ENCODE results near the gene ACP5. TPM values are rescaled to one million over a fixed set of nuclear protein-coding genes. Genes with fewer than 3 reads are reported as not detected.
A peak's percentile ranks its signal among the peaks of the same experiment; 100 is the strongest.

The ACP5 gene
- total RNA-seq, 1 experiment from 2014 or later = 2.3 TPM

DNA sequence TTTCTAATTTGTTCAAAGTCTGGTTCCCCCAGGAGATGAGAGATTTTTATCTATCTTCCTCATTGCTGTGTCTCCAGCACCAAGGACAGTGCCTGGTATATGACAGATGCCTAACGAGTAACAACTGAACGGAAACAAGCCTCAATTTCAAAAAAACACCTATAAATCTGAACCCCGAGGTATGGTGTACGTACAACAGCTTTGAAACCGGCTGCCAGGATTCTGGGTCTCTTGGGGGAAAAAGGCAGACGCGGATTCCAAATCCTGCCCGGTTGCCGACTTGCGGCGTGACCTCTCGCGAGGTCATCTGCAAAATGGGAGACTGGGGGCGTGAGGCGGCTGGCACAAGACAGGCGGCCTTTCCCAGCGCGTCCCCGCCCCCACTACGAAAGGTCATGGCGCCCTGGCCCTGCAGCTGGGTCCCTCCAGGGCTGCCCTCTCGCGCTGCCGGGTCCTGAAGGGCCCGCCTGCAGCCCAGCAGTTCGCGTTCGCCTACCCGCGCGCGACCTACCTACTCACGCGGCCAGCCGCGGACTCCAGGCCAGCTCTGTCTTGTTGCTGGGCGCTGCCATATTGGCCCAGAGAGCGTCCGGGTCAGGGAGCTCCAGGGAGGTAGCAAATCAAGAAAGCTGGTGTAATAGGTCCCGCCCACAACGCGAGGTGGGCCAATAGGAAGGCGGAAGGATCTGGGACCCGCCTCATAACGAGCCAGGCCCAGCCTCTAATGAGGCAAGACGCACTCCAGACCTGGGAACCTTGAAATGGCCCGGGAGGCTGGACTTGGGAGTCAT, 48.7 kb downstream of the ACP5 start, which contains the start of gene ECSIT:
ECSIT (minus strand) TSS at position 584 of the 791 bp plus-strand sequence. CDS start 9,964 bp downstream, outside the sequence.
- Mint-ChIP-seq H3K27ac (peak within 1 kb of the TSS; percentile 33 to 88 (median 81); a peak in 6 of 7 replicates), H3K4me1 (peaks cover 7 to 13% of the 10 kb centered on the region in 2 experiments), H3K27me3 (ENCODE audit: low read depth) (peaks cover 8% of the 10 kb centered on the region), H3K9me3 (no peaks in the 10 kb centered on the region), H3K36me3 (ENCODE audit: insufficient read depth in 1 of 3, low read depth in 3 of 3) (peaks cover 0 to 4% (median 0%) of the 10 kb centered on the region in 3 experiments; a peak in 1 of 7 replicates), H3K4me3 (peak within 1 kb of the TSS; percentile 83 to 91)
- TF ChIP-seq, protein P1, sequence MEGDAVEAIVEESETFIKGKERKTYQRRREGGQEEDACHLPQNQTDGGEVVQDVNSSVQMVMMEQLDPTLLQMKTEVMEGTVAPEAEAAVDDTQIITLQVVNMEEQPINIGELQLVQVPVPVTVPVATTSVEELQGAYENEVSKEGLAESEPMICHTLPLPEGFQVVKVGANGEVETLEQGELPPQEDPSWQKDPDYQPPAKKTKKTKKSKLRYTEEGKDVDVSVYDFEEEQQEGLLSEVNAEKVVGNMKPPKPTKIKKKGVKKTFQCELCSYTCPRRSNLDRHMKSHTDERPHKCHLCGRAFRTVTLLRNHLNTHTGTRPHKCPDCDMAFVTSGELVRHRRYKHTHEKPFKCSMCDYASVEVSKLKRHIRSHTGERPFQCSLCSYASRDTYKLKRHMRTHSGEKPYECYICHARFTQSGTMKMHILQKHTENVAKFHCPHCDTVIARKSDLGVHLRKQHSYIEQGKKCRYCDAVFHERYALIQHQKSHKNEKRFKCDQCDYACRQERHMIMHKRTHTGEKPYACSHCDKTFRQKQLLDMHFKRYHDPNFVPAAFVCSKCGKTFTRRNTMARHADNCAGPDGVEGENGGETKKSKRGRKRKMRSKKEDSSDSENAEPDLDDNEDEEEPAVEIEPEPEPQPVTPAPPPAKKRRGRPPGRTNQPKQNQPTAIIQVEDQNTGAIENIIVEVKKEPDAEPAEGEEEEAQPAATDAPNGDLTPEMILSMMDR (conservative IDR thresholded peaks at IDR 0.05) = no peak
- no peaks in the 10 kb centered on the region for H3K79me2 ChIP-seq (ENCODE audit: insufficient read depth, low read length)
- no peaks in the 10 kb centered on the region for H4K20me1 ChIP-seq (ENCODE audit: control insufficient read depth, insufficient read depth, insufficient read length)
- no peak within 1 kb of the TSS for H2BK5ac ChIP-seq (ENCODE audit: insufficient read length, low read length)
- H4K5ac ChIP-seq (ENCODE audit: insufficient read length, low read depth, low read length) = no peak within 1 kb of the TSS
- peak within 1 kb of the TSS; percentile 99 for H3K18ac ChIP-seq (ENCODE audit: insufficient read length, low read depth, low read length)
- H2BK12ac ChIP-seq (ENCODE audit: insufficient read length, low read depth, low read length) = no peak within 1 kb of the TSS
- H2AFZ ChIP-seq (ENCODE audit: low read length) = peak within 1 kb of the TSS; percentile 95
- no peaks in the 10 kb centered on the region for H3K27me3 ChIP-seq (ENCODE audit: insufficient read depth, low read length)
- no peak within 1 kb of the TSS for H3T11ph ChIP-seq (ENCODE audit: low read length)
- H3K23me2 ChIP-seq (ENCODE audit: insufficient read length, low read depth, low read length, poor library complexity, severe bottlenecking) = peaks cover 7% of the 10 kb centered on the region
- peak; percentile 99 for DNase-seq
- H3K23ac ChIP-seq (ENCODE audit: insufficient read length, low read depth, low read length) = no peak within 1 kb of the TSS
- no peak within 1 kb of the TSS for H2BK120ac ChIP-seq (ENCODE audit: low read depth, low read length, poor library complexity, severe bottlenecking)
- H4K91ac ChIP-seq (ENCODE audit: insufficient read length, low read depth, low read length) = no peak within 1 kb of the TSS
- no peak within 1 kb of the TSS for H3K4ac ChIP-seq (ENCODE audit: low read depth, low read length)
- H3K79me1 ChIP-seq (ENCODE audit: insufficient read depth, low read depth, low read length, poor library complexity, severe bottlenecking) = no peaks in the 10 kb centered on the region
- H2AK5ac ChIP-seq (ENCODE audit: insufficient read length, low read length) = no peak within 1 kb of the TSS
- no peaks in the 10 kb centered on the region; the same call in 1 of the 2 replicates for H3K4me1 ChIP-seq (ENCODE audit: insufficient read depth, low read length)
- peak within 1 kb of the TSS; percentile 30 for H3K27ac ChIP-seq (ENCODE audit: insufficient read length, low read depth, low read length)
- H2BK20ac ChIP-seq (ENCODE audit: low read depth, low read length, poor library complexity, severe bottlenecking) = no peak within 1 kb of the TSS
- H3K4me2 ChIP-seq (ENCODE audit: insufficient read depth, insufficient read length, low read length) = peak within 1 kb of the TSS; percentile 86
- no peaks in the 10 kb centered on the region for H3K9me3 ChIP-seq (ENCODE audit: control insufficient read depth, low read depth, low read length)
- no peak within 1 kb of the TSS for H3K56ac ChIP-seq (ENCODE audit: insufficient read length, low read depth, low read length)
- no CpG with 5 or more reads among the region's 47 CpGs for WGBS (ENCODE audit: extremely low coverage, insufficient read length, low lambda C conversion rate)
- peak within 1 kb of the TSS; percentile 97 for H3K14ac ChIP-seq (ENCODE audit: insufficient read depth, low read length)
- peak within 1 kb of the TSS; percentile 83 for H3K9ac ChIP-seq (ENCODE audit: extremely low read depth, insufficient read length, low read length)
- peak within 1 kb of the TSS; percentile 100; the same call in 1 of the 2 replicates for H2BK15ac ChIP-seq (ENCODE audit: low read depth, low read length)
- no peak within 1 kb of the TSS for H4K8ac ChIP-seq (replicated peaks; ENCODE audit: insufficient read length, low read depth, low read length)

Other genes with a start within 250 kb of the ACP5 start
- gene RAB3D, start 238.0 kb downstream of the ACP5 start, total RNA-seq (2021) = 29.4 and 32.8 TPM in 2 replicates
- gene TMEM205, start 231.4 kb downstream of the ACP5 start, total RNA-seq (2021) = 69.7 and 73.1 TPM in 2 replicates
- gene CCDC159, start 231.1 kb downstream of the ACP5 start, total RNA-seq (2021) = 5.7 and 5.8 TPM in 2 replicates
- 6.1 and 8.0 TPM in 2 replicates for gene PLPPR2, start 222.2 kb downstream of the ACP5 start, total RNA-seq (2021)
- 3.8 and 5.2 TPM in 2 replicates for gene SWSAP1, start 203.0 kb downstream of the ACP5 start, total RNA-seq (2021)
- gene EPOR, start 193.3 kb downstream of the ACP5 start, total RNA-seq (2021) = 8.9 and 9.3 TPM in 2 replicates
- gene RGL3, start 158.3 kb downstream of the ACP5 start, total RNA-seq (2021) = 58.5 and 65.9 TPM in 2 replicates
- gene ODAD3, start 142.5 kb downstream of the ACP5 start, total RNA-seq (2021) = 2.2 and 2.5 TPM in 2 replicates
- 431 and 437 TPM in 2 replicates for gene PRKCSH, start 142.0 kb downstream of the ACP5 start, total RNA-seq (2021)
- 1.2 and 1.4 TPM in 2 replicates for gene ELAVL3, start 96.6 kb downstream of the ACP5 start, total RNA-seq (2021)
- gene ZNF653, start 71.8 kb downstream of the ACP5 start, total RNA-seq (2021) = 9.1 and 11.6 TPM in 2 replicates
- 40.0 and 42.4 TPM in 2 replicates for gene ECSIT, start 48.5 kb downstream of the ACP5 start, total RNA-seq (2021)
- 15.7 and 17.9 TPM in 2 replicates for gene CNN1, start 38.8 kb downstream of the ACP5 start, total RNA-seq (2021)
- gene ELOF1, start 18.4 kb downstream of the ACP5 start, total RNA-seq (2021) = 84.9 and 88.6 TPM in 2 replicates
- 12.2 and 12.8 TPM in 2 replicates for gene ZNF627, start 19.8 kb upstream of the ACP5 start, total RNA-seq (2021)
- 2.3 and 2.5 TPM in 2 replicates for gene ZNF823, start 161.3 kb upstream of the ACP5 start, total RNA-seq (2021)
- gene ZNF441, start 189.4 kb upstream of the ACP5 start, total RNA-seq (2021) = 0.85 and 1.3 TPM in 2 replicates
- gene ZNF491, start 220.9 kb upstream of the ACP5 start, total RNA-seq (2021) = 0.61 and 0.77 TPM in 2 replicates
- gene ZNF440, start 236.6 kb upstream of the ACP5 start, total RNA-seq (2021) = 4.1 and 4.4 TPM in 2 replicates